H4 (cell line): ENCODE measurements around the gene PTER. TPM values are rescaled to one million over a fixed set of nuclear protein-coding genes. Genes with fewer than 3 reads are reported as not detected.

Experiments used
- DNase-seq: peaks from one replicate; pipeline ENCODE4 v3.0.0-alpha.2; 2015; ENCODE audit warnings: low spot score
- total RNA-seq: library from RNA; depleted of rRNA; stranded (reverse); fragments of >200 nt; shearing (Covaris generic); gene quantifications from 2 replicates; pipeline ENCODE4 v1.2.3, GENCODE V29; 2014

Gene PTER
- total RNA-seq, 1 experiment from 2014 or later = 0.14 TPM

DNA sequence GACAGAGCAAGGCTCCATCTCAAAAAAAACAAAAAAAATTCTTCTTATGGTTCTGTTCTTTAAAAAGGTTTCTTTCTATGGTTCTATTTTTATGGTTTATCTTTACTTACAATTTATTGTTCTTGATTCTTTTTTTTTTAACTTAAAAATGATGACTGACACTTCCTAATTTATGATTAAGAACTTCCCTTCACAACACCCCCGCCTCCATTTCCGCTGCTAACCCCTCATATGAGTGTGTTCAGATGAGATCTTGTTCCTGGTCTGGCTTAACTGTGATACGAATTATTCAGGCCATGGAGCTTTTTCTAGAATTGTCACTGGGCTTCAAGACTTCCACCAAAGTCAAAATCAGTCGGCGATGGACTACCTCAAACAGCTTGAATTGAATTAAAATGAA lies 33.9 kb downstream of the PTER start:
- DNase-seq = no peak

DNA sequence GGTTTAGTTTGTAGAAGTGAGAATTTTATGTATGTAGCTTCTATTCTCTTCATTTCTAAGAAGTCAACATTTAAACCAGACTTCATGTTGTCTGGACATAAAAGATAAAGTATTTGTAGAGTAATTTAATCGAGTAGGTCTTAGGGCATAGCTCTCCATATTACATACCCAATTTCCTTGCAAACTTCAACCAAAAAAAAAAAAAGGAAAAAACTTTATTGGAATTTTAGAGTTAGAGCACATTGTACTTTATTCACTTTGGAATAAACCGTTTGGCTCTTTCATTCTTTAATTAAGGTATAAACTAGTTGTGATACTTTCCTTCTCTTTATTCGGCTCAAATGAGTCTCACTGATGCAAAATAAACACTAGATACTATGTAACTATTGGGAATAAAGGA lies 36.0 kb downstream of the PTER start:
- DNase-seq = no peak

DNA sequence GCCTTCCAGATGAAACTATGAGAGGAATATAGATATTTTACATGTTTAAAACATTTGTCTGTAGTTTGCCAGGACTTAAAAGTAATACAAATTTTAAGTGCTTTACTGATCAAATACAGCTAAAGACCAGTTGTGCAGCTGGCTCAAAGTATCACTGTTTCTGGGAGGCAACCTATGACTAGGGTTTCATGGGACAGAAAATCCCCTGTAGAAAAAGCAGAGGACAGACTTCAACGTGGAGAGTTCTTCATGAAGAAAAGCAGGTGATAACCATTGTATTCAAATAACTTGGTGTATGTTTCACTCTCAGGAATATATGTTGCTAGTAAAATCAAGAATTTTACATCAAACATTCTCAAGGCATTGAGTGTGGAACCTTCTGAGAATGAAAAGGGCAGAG lies 40.9 kb downstream of the PTER start:
- DNase-seq = no peak

DNA sequence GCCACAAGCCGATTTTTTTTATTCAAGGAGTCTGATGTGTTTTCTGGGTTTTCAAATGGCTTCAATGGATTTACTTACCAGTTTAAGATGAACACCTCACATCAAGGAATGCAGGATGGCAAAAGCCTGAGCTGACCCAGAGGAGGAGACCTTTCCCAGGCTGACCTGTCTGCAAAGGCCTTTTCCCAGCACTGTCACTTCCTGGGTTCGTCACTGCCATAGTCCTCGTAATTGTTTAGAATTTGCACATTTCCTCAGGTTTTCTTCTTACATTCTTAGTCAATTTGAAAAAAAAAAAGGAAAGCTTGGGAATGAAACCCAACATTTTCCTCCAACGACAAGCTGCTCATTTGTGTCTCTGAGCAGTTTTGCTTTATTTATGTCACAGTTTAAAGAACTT lies 42.0 kb downstream of the PTER start:
- no peak for DNase-seq

DNA sequence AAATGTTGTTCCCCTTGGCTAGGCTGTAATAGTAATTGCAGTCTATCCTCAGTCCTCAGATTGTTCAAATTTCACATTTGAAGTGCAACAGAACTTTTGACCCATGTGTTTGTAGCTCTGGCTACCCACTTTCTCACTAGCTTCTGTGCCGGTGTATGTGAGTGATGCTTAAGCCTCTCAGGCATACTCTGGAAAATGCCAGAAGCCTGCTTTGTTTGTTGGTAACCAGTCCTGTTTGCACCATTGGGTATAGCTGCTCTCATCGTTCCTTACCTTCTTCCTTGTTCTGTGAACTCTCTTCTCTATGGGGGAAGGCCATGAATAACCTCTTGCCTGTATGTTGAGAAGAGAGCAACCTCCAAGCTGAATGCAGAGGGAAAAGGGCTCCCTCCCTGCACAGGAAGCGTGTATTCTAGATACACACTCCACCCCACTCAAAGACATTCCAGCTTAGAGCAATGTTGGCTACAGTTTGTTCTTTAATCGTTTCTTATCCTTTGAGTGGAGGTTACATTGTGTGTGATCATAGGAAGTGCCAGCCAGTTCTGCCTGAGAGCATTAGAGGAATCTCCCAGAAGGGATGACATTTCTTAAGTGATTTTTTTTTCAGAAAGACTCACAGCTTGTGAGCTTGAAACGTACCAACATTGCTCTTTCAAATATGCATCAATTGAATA lies 44.4 kb downstream of the PTER start:
- DNase-seq = no peak

DNA sequence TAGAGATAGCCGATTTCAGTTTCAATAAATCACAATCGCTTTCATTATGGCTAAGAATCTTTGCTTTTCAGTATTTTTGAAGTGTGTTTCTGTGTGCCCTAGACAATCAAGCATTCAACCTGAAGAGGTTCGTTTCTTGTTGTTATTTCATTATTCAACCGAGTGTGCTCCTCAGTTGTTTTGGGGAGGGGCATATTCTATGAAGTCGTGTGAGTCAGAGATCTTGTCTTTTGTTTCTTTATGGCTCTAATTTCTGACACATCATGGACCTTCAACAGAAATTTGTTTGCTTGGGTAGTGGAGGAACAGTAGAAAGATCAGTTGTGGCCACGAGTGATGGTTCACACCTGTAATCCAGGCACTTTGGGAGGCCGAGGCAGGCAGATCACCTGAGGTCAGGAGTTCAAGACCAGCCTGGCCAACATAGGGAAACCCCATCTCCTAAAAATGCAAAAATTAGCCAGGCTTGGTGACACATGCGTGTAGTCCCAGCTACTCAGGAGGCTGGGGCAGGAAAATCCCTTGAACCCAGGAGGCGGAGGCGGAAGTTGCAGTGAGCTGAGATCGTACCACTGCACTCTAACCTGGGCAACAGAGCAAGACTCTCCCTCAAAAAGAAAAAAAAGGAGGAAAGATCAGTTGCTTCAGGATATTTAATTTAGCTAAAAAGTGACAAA lies 46.6 kb downstream of the PTER start:
- DNase-seq = no peak

DNA sequence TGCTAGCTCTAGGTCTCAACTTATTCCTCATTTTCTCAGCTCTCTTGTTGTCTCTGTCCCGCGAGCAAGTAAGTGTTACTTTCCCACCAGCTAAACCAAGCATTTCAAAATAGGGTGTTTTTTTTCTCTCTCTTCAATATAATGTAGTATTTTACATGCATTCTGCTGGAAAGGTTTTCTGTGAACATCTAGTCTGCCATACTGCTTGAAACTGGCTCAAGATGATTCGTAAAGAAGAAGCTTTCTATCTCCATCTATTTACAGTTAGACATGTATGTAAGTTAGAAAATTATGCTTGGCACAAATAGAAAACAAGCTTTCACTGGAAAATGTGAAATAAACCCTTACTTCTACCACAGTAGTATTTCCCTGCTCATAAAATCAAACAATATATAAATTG lies 53.7 kb downstream of the PTER start:
- DNase-seq = no peak

DNA sequence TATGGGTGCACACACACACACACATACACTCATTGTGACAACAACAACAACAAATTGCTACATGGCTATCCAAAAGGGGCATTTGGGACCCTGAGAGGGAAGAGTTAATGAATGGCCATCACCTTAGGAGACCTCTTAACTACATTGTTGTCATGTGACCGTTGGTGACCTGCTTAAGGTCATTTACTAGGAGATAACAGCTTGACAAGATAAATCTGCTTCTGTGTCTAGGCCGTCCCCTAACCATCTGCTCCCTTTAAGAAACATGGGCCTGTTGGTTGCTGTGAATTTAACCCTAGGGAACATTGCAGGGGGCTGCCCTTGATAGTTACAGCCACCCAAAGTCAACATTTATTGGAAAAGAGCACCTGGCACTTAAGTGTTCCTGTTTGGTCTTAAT lies 55.1 kb downstream of the PTER start:
- no peak for DNase-seq

DNA sequence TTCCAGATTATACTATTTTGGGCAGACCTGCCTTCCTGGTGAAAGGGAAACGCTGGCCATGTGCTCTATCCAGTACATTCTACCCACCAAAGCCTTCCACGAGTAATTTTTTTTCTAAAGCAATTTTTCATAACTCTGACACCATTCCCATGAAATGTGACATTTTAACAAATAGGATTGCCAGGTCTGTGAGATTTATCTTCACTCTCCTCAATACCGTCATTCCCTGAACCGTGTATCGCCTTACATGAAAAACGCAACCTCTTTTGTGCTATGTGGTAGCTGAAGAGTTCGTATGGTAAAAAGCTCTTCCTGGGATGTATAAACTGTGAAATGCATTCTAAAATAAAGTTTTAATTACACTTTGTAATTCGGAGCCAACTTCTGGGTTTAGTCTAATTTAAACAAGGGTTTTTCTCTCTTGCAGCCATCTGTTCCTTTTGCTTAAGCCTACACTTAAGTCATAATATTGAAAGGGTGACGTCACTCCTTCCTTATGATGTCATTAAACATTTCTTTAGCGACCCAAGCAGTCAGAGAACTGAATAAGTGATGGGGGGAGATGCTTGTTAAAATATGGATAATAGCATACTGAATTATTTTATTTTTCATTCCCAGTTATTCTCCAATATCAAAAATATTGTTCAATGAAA lies 57.2 kb downstream of the PTER start:
- no peak for DNase-seq

DNA sequence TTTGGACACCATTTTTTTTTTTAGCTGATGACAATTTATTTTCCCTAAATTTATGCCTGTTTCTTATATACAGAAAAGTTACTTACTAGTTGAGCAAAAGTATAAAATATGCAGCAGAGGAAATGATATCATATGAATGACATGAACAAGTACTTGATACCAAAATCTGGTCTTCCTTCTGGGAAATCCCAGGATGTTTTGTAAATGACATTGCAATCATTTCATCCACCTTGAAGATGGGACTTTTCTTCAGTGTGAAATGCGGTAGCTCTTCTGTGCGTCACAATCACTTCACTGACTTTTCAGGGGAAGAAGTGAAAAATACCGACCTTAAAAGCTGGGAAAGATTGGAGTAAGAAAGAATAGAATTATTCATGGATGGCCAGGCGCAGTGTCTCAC lies 61.1 kb downstream of the PTER start:
- DNase-seq = no peak

DNA sequence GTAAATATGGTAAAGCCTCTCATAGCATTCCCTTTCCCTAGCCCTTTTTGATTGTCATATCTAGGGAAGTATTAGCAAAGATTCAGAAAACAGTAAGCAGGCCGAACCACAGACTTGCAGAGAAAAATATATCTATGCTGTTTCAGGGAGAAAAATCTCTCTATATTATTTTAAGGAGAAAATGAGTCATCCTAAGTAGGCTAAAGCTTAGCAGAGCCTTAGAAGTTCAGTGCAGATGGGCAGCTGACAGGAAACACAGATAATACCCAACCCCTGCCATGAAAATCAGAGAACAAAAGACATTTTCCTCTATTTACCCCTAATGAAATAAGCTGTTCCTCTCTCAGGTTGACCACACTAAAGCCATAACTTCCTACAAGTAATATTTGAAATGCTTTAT lies 68.4 kb downstream of the PTER start:
- no peak for DNase-seq

DNA sequence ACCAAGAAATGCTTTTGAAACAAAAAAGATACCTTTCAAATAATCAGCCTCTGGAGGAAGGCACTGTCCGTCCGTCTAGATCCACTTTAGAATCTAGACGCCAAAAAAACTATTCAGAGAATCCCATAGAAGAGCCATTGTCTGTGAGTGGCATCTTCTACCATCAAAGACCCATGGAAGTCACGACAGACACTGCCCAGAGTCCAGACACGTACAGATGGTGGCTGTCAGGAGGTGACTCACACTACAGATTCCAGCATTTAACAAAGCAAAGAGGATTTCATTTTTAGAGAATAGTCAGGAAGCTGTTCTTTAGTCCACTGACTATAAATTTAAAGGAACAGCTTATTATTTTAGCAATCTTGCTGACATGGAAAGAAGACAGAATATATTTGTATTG lies 73.2 kb downstream of the PTER start:
- DNase-seq = no peak

DNA sequence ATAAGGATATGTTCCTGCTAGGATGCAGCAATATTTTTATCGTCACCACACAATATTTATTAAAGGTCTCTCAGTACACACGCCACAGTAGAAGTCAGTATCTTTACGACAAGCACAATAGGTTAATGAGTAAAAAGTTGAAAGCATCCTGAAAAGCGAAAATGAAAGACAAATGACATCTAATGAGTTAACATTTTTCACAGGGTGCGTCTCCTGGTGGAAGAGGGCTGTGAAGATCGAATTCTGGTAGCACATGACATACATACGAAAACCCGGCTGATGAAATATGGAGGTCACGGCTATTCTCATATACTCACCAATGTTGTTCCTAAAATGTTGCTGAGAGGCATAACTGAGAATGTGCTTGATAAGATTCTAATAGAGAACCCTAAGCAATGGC lies 74.0 kb downstream of the PTER start:
- no peak for DNase-seq

DNA sequence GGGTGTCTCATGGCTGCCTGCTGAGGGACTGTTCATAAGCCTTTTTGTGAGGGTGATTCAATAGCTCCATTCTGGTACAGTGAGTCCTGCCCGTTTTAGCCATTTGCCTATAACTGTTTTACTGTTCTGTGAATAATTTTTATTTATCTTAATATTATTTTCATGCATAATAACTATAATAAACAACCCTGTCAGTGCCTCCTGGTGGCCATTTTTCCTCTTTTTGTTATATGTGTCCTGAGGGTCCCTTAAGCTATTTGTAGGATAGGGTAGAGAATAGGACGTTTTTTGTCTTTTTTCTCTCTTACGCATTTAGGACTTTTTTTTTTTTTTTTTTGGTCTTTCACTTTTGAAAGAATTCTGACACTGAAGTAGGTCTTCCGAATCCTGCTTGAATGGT lies 82.0 kb downstream of the PTER start:
- no peak for DNase-seq

DNA sequence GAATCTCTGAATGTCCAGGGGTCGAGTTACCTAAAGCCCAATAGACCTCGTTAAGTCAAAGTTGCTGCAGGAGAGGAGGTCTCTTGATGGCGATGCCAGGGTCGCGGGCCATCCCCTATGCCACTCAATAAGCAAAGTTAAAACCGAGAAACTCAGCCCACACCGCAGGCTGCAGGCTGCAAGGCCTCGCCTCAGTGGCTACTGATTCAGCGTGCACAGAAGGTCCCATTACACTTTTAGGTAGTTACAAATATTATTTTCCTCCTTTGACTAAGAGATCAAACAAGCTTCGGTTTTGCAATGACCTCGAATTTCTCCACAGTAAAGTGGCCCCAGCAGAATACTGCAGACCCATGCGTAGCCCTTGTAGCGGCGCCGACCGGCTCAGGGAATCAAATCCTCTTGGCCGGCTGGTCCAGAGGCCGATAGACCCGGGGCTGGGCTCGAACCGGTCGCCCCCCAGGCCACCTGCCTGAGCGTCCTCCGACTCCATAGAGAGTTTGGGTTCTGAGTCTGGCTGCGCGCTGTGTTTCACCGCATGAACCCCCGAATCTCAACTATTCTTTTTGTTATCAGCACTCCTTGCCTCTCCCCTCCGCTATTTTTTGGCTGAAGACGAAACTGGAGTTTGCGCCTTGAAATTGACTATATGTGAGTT lies 82.6 kb downstream of the PTER start:
- no peak for DNase-seq

DNA sequence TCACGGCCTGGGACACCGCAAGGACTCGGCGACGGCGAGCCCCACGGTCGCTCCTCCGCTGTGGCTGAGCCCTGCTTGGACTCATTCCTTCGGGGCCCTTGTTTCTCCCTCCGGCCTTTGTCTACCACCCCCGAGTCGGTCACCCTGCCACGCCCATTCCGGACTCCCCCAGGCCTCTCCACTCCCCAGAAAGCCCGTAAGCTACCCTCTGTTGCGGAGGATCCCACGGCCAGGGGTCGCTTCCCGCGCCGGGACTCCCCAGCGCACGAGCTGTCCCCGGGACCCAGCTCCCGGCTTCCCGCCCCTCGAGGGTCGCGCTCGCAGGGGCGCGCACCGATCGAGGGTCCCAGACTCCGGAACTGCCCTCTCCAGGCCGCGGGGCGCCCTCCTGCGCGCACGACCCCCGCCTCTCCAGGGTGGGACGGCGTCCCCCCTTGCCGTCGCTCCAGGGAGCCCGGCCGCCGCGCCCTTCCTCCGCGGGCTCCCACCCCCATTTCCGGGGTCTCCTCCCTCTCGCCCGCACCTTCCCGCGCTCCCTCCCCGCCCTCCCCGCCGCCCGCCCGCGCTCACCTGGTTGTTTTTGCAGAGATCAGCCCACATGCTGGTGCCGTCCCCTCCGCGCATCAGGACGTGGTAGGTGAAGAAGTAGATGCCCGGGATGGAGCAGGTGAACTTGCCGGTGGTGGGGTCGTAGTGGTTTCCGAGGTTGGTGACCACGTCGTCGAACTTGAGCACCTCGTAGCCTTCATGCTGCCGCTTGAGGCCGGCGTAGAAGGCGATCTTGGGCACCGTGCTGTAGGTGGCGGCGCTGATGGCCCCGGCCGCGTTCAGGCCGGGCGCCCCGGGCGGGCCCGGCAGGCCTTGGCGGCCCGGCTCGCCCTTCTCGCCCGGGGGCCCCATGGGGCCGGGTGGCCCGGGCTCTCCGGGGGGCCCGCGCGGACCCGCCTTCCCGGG lies 83.4 kb downstream of the PTER start:
- DNase-seq = no peak

DNA sequence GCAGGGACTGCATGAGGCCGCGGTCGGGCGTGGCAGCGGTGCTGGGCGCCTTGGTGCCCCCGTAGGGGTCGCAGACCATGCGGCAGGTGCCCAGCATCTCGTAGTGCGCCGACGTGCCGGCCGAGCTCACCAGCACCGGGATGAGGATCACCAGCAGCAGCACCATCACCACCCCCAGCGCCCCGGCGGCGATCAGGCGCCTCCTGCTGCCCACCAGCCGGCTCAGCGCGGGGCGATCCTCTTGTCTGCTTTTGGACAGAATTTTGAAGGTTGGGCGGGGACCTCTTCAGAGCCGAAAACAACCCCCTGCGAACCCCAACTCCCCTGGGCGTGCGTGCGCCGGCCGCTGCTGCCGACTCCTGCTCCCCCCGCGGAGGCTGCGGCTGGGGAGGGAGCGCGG lies 84.1 kb downstream of the PTER start:
- no peak for DNase-seq

DNA sequence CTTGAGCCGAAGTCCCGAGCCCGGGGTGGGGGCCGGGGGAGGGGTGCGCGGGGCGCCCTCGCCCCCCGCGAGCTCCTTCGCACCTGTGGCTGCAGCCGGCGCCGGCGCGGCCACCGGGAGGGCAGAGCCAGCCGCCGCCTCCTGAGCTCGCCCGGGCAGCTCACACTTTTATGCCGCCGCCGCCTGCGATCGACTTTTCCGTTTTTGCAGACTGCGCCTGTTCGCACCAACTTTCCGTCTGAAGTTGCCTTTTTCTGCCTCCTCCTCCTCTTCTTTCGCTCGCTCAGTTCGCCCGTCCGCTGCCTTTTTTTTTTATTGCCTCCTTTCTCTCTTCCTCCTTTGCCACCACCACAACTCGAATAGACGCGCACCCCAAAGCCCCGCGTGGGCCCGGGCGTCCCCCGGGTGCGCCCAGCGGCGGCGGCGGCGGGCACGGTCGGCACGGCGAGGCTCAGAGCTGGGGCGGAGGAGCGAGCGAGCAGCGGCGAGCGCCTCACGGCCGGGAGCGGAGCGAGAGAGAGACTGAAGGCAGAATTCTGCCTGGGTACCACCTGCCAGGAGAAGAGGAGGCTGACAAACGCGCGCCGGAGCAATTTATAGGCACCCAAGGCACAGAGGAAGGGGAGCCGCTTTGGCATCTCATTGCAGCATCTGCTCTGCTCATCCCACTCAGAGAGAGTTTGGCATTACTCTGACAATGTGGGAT lies 84.7 kb downstream of the PTER start, which contains the start of gene C1QL3:
TSS of gene C1QL3 (minus strand) at position 569 of the 706 bp plus-strand sequence. CDS start 814 bp downstream, outside the sequence.
- no peak for DNase-seq

DNA sequence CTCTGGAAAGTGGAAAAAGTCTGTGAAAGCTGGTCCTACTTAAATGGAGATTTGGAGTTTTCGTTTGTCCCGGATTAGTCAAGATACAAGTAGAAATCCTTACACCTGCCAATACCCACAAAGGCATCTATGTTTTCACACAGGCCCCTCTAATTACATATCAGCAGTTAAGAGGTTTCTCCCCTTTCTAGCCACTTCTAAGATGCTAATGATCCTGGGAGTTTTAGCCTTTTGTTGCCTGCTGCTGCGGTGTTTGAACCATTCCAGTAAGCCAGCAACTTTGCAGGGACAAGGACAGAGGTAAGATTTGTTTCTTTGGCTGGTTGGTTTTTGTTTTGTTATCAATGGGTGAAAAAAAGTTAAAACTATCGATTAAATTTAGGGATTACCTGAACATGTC lies 90.6 kb downstream of the PTER start:
- DNase-seq = no peak

DNA sequence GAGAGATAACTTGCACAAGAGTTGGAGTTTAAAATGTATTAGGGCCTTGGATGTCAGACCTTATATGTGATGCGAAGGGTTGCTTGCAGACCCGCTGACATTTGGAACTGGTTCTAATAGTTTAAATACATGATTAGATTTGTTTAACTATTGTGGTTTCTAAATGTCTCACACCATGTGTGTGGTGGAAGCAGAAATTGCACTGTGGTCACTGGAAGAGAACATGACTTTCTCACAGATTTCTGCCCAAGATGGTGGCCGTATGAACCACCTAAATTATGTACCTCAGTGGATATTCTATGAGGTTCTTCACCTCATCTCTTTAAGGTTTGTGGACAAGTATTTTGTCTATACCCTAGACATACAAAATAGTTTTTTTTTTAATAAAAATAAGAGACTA lies 93.0 kb downstream of the PTER start:
- DNase-seq = no peak

DNA sequence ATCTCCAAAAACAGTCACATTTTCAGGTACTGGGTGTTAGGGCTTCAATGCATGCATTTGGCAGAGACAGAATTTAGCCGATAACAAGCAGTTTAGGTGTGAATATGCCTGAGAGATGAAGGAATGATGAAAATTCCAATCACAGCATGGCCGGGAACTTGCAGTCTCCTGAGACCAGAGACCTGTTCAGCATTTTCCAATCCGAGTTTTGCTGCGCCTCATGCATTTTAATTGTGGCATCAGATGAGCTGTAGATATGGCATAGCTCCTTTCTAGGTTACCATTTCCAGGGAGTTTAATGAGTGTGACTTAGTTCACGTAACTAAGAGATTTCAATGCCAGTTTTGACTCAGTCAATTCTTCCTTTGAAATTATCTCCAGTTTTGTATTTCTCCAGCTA lies 99.3 kb downstream of the PTER start:
- DNase-seq = no peak
